Uterus (tissue), 2 donors: Measurements from ENCODE around the gene CIITA.

Experiments used
- POLR2A ChIP-seq, 2 donors: fragments of 450-650 bp; IDR thresholded peaks; one replicate each; pipeline ENCODE4 v1.6.1; 2016; ENCODE audit warnings: antibody characterized with exemption in 2 of 2, mild to moderate bottlenecking in 1 of 2, moderate library complexity in 1 of 2
- TF ChIP-seq, protein P1 (sequence below), 4 experiments: fragments of 200-600 bp in 2 of 4; fragments of 450-650 bp in 2 of 4; sonication (generic) in 2 of 4; IDR thresholded peaks; one replicate each; pipeline ENCODE4 v1.5.1; 2016 to 2019; ENCODE audit warnings: antibody characterized with exemption in 4 of 4, mild to moderate bottlenecking in 2 of 4, moderate library complexity in 1 of 4

DNA sequence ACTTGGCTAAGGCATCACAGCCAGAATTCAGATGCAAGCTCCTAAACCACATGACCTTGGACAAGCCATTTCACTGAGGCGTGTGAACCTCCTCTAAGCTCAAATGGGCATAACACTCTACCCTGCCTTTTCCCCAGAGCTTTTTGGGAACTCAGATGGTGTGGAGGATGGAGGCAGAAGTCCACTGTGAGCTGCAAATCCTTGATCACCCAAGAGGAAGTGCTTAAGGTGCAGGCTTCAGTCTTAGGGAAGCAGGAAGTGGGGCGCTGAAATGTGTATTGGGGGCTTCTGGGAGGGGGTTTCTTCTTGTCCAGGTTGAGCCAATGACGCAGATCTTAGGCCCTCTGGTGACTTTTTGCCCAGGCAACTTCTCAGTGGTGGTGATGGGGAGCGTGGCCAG, 12.9 kb downstream of the CIITA start:
- TF ChIP-seq, protein P1, sequence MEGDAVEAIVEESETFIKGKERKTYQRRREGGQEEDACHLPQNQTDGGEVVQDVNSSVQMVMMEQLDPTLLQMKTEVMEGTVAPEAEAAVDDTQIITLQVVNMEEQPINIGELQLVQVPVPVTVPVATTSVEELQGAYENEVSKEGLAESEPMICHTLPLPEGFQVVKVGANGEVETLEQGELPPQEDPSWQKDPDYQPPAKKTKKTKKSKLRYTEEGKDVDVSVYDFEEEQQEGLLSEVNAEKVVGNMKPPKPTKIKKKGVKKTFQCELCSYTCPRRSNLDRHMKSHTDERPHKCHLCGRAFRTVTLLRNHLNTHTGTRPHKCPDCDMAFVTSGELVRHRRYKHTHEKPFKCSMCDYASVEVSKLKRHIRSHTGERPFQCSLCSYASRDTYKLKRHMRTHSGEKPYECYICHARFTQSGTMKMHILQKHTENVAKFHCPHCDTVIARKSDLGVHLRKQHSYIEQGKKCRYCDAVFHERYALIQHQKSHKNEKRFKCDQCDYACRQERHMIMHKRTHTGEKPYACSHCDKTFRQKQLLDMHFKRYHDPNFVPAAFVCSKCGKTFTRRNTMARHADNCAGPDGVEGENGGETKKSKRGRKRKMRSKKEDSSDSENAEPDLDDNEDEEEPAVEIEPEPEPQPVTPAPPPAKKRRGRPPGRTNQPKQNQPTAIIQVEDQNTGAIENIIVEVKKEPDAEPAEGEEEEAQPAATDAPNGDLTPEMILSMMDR (IDR thresholded peaks at IDR 0.05), result no peak
- TF ChIP-seq POLR2A (IDR thresholded peaks at IDR 0.05), result no peak
